Left lung (tissue), 10 donors: ENCODE measurements around the gene DPP7. TPM values are rescaled to one million over a fixed set of nuclear protein-coding genes. Genes with fewer than 3 reads are reported as not detected.

Experiments
- ATAC-seq: fragments of 200-7000 bp; cut with Tn5 transposase; one replicate; pipeline ENCODE4 v1.9.1; 2020; ENCODE audit warnings: moderate library complexity
- DNase-seq, 4 donors: peaks; one replicate each; pipeline ENCODE4 v3.0.0-alpha.2; 2013 to 2020
- H3K27ac ChIP-seq, 2 donors: fragments of 200-600 bp; sonication (generic) in 1 of 2; one replicate each; pipeline versions ENCODE4 v1.5.0 to v1.8.0; 2020 to 2021
- H3K27me3 ChIP-seq, 2 donors: fragments of 200-600 bp; sonication (generic) in 1 of 2; one replicate each; pipeline versions ENCODE4 v1.5.0 to v1.8.0; 2020 to 2021
- H3K36me3 ChIP-seq, 2 donors: fragments of 200-600 bp; sonication (generic) in 1 of 2; one replicate each; pipeline versions ENCODE4 v1.5.0 to v1.8.0; 2020 to 2021
- H3K4me1 ChIP-seq, 2 donors: fragments of 200-600 bp; one replicate each; pipeline ENCODE4 v1.8.0; 2021
- H3K4me3 ChIP-seq, 2 donors: fragments of 200-600 bp; sonication (generic) in 1 of 2; one replicate each; pipeline versions ENCODE4 v1.5.0 to v1.8.0; 2020 to 2021; ENCODE audit warnings: mild to moderate bottlenecking in 1 of 2
- H3K9me3 ChIP-seq, 2 donors: fragments of 200-600 bp; sonication (generic) in 1 of 2; one replicate each; pipeline versions ENCODE4 v1.5.0 to v1.8.0; 2020 to 2021
- CTCF ChIP-seq, 2 donors: fragments of 200-600 bp; sonication (generic) in 1 of 2; IDR thresholded peaks; one replicate each; pipeline versions ENCODE4 v1.5.0 to v1.8.0; 2021; ENCODE audit warnings: antibody characterized with exemption in 2 of 2
- intact Hi-C, 2 donors: fragments of 100-400 bp; cut with DNase I; formaldehyde crosslinking; loops; one replicate each; pipeline versions ENCODE4 v1.11.2 to v1.14.2; 2022
- polyA plus RNA-seq, 6 donors: library from polyadenylated mRNA; unstranded; fragments of 120-200 nt; gene quantifications; one replicate each; pipeline ENCODE4 v1.2.1, GENCODE V29; 2013; ENCODE audit not compliant: insufficient read length in 6 of 6
- total RNA-seq, 2 donors: library from RNA; stranded (reverse); fragmentation: NEBNext Ultra II Directional; extraction: Animal tissue kit (Norgen Biotek cat#: 25700); gene quantifications; one replicate each; pipeline ENCODE4 v1.2.1, GENCODE V29; 2021
- donor health status: DM: no; HTN: yes; CAD: no.
- donor health status: DM: no; HTN: no; CAD: no.

The DPP7 gene
- total and polyA plus RNA-seq, 8 donors: 35.8 to 165 (median 47.9) TPM

GRCh38 chr9:137112564-137113384 lies 1.8 kb downstream of the DPP7 start:
- DNase-seq (no peak), ATAC-seq (no peak)
- no peak overlapping the region for H3K4me3 ChIP-seq
- no peak overlapping the region for H3K27ac ChIP-seq
- H3K27me3 ChIP-seq: peaks cover 0 to 22% of the 10 kb centered on the region in 2 donors
- peaks cover 0 to 53% of the 10 kb centered on the region in 2 donors for H3K36me3 ChIP-seq
- peaks cover 0 to 21% of the 10 kb centered on the region in 2 donors for H3K4me1 ChIP-seq
- no peak for TF ChIP-seq CTCF (IDR thresholded peaks at IDR 0.05)
- H3K9me3 ChIP-seq: no peaks in the 10 kb centered on the region
- intact Hi-C loops: no loop called here

- H3K27me3 ChIP-seq: peaks cover 0 to 15% of the 10 kb centered on the region in 2 donors
- no peaks in the 10 kb centered on the region for H3K9me3 ChIP-seq
- no peak overlapping the region for H3K4me3 ChIP-seq
- intact Hi-C loops: no loop called here
- ATAC-seq: no peak
- peaks cover 0 to 61% of the 10 kb centered on the region in 2 donors for H3K36me3 ChIP-seq
- TF ChIP-seq CTCF (IDR thresholded peaks at IDR 0.05): no peak
- DNase-seq: peak in 1 of 4 donors; percentile 76
- peaks cover 0 to 21% of the 10 kb centered on the region in 2 donors for H3K4me1 ChIP-seq
- H3K27ac ChIP-seq: no peak overlapping the region
These were observed 2.6 kb downstream of the DPP7 start for GRCh38 chr9:137111788-137112563.

GRCh38 chr9:137110911-137111787 lies 3.4 kb downstream of the DPP7 start:
- no peak for TF ChIP-seq CTCF (IDR thresholded peaks at IDR 0.05)
- no peak for ATAC-seq
- intact Hi-C loops: no loop called here
- Histone ChIP-seq H3K36me3 (peaks cover 0 to 70% of the 10 kb centered on the region in 2 donors), H3K4me3 (no peak overlapping the region), H3K27ac (no peak overlapping the region), H3K27me3 (peaks cover 0 to 12% of the 10 kb centered on the region in 2 donors), H3K4me1 (peaks cover 0 to 21% of the 10 kb centered on the region in 2 donors), H3K9me3 (no peaks in the 10 kb centered on the region)
- DNase-seq: no peak

GRCh38 chr9:137110147-137110910 lies 4.2 kb downstream of the DPP7 start:
- no peaks in the 10 kb centered on the region for H3K9me3 ChIP-seq

More at GRCh38 chr9:137110147-137110910, 4.2 kb downstream of the DPP7 start:
- Histone ChIP-seq H3K27me3 (peaks cover 0 to 4% of the 10 kb centered on the region in 2 donors), H3K4me1 (peaks cover 0 to 20% of the 10 kb centered on the region in 2 donors), H3K36me3 (peaks cover 0 to 78% of the 10 kb centered on the region in 2 donors), H3K27ac (no peak overlapping the region), H3K4me3 (no peak overlapping the region)
- TF ChIP-seq CTCF (IDR thresholded peaks at IDR 0.05): no peak
- DNase-seq: peak in 1 of 4 donors; percentile 75
- intact Hi-C loops: no loop called here
- ATAC-seq: no peak
